OCI-LY3 (cell line): ENCODE data around the gene PLP2.
A peak's percentile ranks its signal among the peaks of the same experiment; 100 is the strongest.

Experiments used
- H2AFZ ChIP-seq: fragments of 200-600, 300-600 bp; shearing (Covaris generic); 2 replicates; pipeline ENCODE4 v1.6.0; 2014; ENCODE audit warnings: antibody characterized with exemption, low read depth, low read length
- H3K27ac ChIP-seq: fragments of 200-600, 300-600 bp; sonication (generic); 2 replicates; pipeline ENCODE4 v1.5.1; 2014; ENCODE audit warnings: mild to moderate bottlenecking, low read length, moderate library complexity, mixed read lengths
- H3K27me3 ChIP-seq: fragments of 200-600, 300-600 bp; sonication (generic); 2 replicates; pipeline ENCODE4 v1.6.1; 2014; ENCODE audit warnings: low read depth, low read length, mixed read lengths
- H3K36me3 ChIP-seq: fragments of 200-600, 300-600 bp; sonication (generic); replicated peaks from 2 replicates; pipeline ENCODE3; 2014; ENCODE audit warnings: low read depth, low read length, mixed read lengths
- H3K4me1 ChIP-seq: fragments of 300-600, 200-600 bp; sonication (generic); 2 replicates; pipeline ENCODE4 v1.6.1; 2014; ENCODE audit warnings: low read length, mixed read lengths
- H3K4me2 ChIP-seq: fragments of 200-600, 300-600 bp; sonication (generic); 2 replicates; pipeline ENCODE4 v1.6.1; 2014; ENCODE audit warnings: low read length, mixed read lengths
- H3K4me3 ChIP-seq: fragments of 300-600, 200-600 bp; sonication (generic); 2 replicates; pipeline ENCODE4 v1.5.1; 2014; ENCODE audit warnings: antibody characterized with exemption, mild to moderate bottlenecking, low read length, moderate library complexity
- H3K79me2 ChIP-seq: fragments of 300-600, 200-600 bp; shearing (Covaris generic); 2 replicates; pipeline ENCODE4 v1.6.1; 2014; ENCODE audit warnings: mild to moderate bottlenecking, low read length, mixed read lengths
- H3K9ac ChIP-seq: fragments of 300-600, 200-600 bp; shearing (Covaris generic); 2 replicates; pipeline ENCODE4 v1.6.0; 2014; ENCODE audit warnings: mild to moderate bottlenecking, low read length, moderate library complexity
- H3K9me3 ChIP-seq: fragments of 200-600, 300-600 bp; shearing (Covaris generic); 2 replicates; pipeline ENCODE4 v1.6.1; 2014; ENCODE audit warnings: low read length, mixed read lengths; ENCODE audit not compliant: insufficient read depth
- H4K20me1 ChIP-seq: fragments of 200-600, 300-600 bp; sonication (generic); 2 replicates; pipeline ENCODE4 v1.6.1; 2016; ENCODE audit warnings: low read length, mixed read lengths; ENCODE audit not compliant: insufficient read depth
- EZH2phosphoT487 ChIP-seq: fragments of 200-600 bp; shearing (Covaris generic); IDR thresholded peaks from 2 replicates; pipeline ENCODE4 v1.6.1; 2018; ENCODE audit warnings: antibody characterized with exemption, mixed run types, low read depth
- TF ChIP-seq, protein P1 (sequence below): fragments of 200-600, 300-600 bp; sonication (generic); IDR thresholded peaks from 2 replicates; pipeline ENCODE4 v1.5.1; 2014; ENCODE audit warnings: antibody characterized with exemption, low read length, low read depth

PLP2 gene

DNA sequence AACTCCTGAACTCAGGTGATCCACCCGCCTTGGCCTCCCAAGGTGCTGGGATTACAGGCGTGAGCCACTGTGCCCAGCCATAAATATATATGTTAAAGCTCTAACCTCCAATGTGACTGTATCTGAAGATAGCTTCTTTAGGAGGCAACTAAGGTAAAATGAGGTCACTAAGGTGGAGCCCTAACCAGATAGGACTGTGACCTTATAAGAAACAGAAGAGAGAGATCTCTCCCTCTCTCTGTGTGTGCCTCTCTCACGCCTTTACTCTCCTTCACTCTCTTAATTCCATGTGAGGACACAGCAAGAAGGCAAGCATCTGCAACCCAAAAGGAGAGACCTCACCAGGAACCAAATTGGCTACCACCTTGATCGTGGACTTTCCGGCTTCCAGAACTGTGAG is 10.1 kb upstream of the PLP2 start:
- Histone ChIP-seq H3K4me3 (no peak overlapping the region), H3K79me2 (no peaks in the 10 kb centered on the region), H2AFZ (no peak overlapping the region), H3K27ac (no peak overlapping the region), H3K4me2 (no peak overlapping the region), H3K36me3 (no peaks in the 10 kb centered on the region), H3K27me3 (no peaks in the 10 kb centered on the region), H3K9me3 (no peaks in the 10 kb centered on the region), H4K20me1 (no peaks in the 10 kb centered on the region), H3K4me1 (peaks cover 6% of the 10 kb centered on the region), H3K9ac (no peak overlapping the region)
- no peak for TF ChIP-seq EZH2phosphoT487
- TF ChIP-seq, protein P1, sequence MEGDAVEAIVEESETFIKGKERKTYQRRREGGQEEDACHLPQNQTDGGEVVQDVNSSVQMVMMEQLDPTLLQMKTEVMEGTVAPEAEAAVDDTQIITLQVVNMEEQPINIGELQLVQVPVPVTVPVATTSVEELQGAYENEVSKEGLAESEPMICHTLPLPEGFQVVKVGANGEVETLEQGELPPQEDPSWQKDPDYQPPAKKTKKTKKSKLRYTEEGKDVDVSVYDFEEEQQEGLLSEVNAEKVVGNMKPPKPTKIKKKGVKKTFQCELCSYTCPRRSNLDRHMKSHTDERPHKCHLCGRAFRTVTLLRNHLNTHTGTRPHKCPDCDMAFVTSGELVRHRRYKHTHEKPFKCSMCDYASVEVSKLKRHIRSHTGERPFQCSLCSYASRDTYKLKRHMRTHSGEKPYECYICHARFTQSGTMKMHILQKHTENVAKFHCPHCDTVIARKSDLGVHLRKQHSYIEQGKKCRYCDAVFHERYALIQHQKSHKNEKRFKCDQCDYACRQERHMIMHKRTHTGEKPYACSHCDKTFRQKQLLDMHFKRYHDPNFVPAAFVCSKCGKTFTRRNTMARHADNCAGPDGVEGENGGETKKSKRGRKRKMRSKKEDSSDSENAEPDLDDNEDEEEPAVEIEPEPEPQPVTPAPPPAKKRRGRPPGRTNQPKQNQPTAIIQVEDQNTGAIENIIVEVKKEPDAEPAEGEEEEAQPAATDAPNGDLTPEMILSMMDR, result no peak

DNA sequence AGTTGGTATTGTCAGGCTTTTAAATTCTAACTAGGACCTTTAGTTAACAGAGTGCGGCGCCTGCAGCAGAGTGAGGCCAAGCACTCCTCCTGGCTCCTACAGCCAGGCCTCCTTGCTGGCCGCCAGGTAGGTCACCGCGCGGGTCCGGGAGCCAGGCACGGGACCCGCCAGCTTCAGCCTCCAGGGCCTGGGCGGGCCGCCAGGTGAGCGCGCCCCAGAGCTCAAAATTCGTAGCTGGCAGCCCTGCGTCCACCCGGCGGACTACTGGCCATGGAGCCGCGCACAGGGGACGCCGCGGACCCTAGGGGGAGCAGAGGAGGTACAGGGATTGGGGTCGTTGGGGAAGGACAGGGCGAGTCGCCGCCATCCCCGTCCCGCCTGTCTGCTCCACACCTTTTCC is 9.1 kb upstream of the PLP2 start, which contains the start of gene MAGIX:
MAGIX (plus strand) TSS at position 139 of the 400 bp plus-strand sequence; CDS start at position 271, 132 bp downstream.
- H3K9ac ChIP-seq, result peak within 1 kb of the TSS; percentile 81
- peak within 1 kb of the TSS; percentile 83; the same call in 1 of the 2 replicates for H2AFZ ChIP-seq
- no peaks in the 10 kb centered on the region for H3K79me2 ChIP-seq
- H3K9me3 ChIP-seq, result no peaks in the 10 kb centered on the region
- H3K27me3 ChIP-seq, result no peaks in the 10 kb centered on the region
- H3K27ac ChIP-seq, result no peak within 1 kb of the TSS
- peaks cover 16% of the 10 kb centered on the region for H3K4me1 ChIP-seq
- H4K20me1 ChIP-seq, result no peaks in the 10 kb centered on the region
- no peaks in the 10 kb centered on the region for H3K36me3 ChIP-seq
- TF ChIP-seq EZH2phosphoT487, result no peak
- H3K4me2 ChIP-seq, result peak within 1 kb of the TSS; percentile 92
- peak within 1 kb of the TSS; percentile 82 for H3K4me3 ChIP-seq

DNA sequence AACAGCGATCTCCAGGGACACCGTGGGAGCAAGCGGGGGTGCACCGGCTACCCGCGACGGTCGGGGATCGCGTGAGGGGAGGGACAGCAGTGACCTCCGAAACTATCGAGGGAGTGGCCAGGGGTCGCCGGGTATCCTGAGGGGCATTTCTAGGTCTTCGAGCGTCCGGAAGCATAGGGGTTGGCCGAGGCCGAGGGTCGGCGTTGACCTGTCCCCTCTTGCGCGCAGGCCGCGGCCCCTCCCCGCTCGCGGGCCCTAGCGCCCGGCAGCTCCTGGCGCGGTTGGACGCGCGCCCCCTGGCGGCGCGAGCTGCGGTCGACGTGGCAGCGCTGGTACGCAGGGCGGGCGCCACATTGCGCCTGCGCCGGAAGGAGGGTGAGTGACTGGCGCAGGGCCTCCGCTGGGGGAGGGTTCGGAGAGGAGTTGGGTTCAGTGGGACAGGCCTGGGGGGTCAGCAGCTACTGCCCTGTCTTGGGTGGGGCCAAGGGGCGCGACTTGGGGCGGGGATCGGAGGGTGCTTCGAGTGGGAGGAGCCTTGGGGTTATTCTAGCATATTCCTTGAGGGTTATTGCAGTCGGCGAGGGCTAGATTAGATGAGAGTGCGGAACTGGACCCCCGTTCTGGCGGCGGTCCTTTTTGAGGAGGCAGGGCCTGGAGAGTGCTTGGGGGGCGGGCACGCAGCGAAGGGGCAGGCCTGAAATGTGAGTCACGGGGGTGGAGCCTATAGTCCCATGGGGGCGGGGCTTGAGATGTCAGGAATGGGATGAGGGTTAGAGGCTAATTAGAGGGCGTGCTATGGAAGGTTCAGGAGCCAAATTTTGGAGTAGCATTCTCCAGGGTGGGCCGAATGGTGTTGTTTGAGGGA is 7.9 kb upstream of the PLP2 start:
- H3K9ac ChIP-seq, result peak overlapping the region; percentile 96
- H2AFZ ChIP-seq, result peak overlapping the region; percentile 83; the same call in 1 of the 2 replicates
- TF ChIP-seq EZH2phosphoT487, result no peak
- TF ChIP-seq, protein P1, result peak; percentile 58
- H4K20me1 ChIP-seq, result no peaks in the 10 kb centered on the region
- peak overlapping the region; percentile 75 for H3K27ac ChIP-seq
- H3K79me2 ChIP-seq, result no peaks in the 10 kb centered on the region
- H3K9me3 ChIP-seq, result no peaks in the 10 kb centered on the region
- H3K4me3 ChIP-seq, result peak overlapping the region; percentile 82
- H3K36me3 ChIP-seq, result no peaks in the 10 kb centered on the region
- no peaks in the 10 kb centered on the region for H3K27me3 ChIP-seq
- H3K4me2 ChIP-seq, result peak overlapping the region; percentile 92
- peaks cover 21% of the 10 kb centered on the region for H3K4me1 ChIP-seq

DNA sequence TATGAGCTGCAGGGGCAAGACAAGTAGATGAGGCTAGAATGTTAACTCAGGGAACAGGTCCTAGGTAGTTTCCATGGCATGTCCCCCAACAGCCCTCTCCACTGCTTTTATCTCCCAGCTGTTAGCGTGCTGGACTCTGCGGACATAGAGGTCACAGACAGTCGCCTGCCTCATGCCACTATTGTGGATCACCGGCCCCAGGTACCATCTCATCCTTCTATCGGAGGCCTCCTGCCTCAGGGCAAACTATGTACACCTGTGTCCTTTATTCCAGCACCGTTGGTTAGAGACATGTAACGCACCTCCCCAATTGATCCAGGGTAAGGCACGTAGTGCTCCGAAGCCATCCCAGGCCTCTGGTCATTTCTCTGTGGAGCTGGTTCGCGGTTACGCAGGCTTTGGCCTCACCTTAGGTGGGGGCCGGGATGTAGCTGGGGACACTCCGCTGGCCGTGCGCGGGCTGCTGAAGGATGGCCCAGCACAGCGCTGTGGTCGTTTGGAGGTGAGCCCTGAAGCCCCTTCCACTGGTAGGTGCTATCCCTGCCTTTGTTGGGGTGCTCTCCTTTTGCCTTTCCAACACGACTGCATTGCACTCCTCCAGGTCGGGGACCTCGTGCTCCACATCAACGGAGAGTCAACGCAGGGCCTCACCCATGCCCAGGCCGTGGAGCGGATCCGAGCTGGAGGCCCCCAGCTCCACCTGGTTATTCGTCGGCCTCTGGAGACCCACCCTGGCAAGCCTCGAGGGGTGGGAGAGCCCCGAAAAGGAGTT is 6.9 kb upstream of the PLP2 start:
- Histone ChIP-seq H3K9ac (no peak overlapping the region), H3K9me3 (no peaks in the 10 kb centered on the region), H3K4me3 (peak overlapping the region; percentile 82), H4K20me1 (no peaks in the 10 kb centered on the region), H2AFZ (no peak overlapping the region), H3K27ac (no peak overlapping the region), H3K36me3 (no peaks in the 10 kb centered on the region), H3K27me3 (no peaks in the 10 kb centered on the region), H3K4me1 (peaks cover 27% of the 10 kb centered on the region), H3K4me2 (peak overlapping the region; percentile 92), H3K79me2 (no peaks in the 10 kb centered on the region)
- no peak for TF ChIP-seq EZH2phosphoT487
- TF ChIP-seq, protein P1, result no peak
